GM21723 (cell line): ENCODE measurements around the gene EPC1.
"Not testable (repeated sequence)": the region's sequence is repeated elsewhere in the genome, so short reads cannot be mapped to it uniquely, and the experiment has no call there.

Experiments used
- ATAC-seq: cut with Tn5 transposase; IDR thresholded peaks from one replicate; pipeline ENCODE4 v1.9.1; 2021; ENCODE audit warnings: mild to moderate bottlenecking, moderate library complexity; ENCODE audit not compliant: unreplicated experiment

Gene EPC1, protein sequence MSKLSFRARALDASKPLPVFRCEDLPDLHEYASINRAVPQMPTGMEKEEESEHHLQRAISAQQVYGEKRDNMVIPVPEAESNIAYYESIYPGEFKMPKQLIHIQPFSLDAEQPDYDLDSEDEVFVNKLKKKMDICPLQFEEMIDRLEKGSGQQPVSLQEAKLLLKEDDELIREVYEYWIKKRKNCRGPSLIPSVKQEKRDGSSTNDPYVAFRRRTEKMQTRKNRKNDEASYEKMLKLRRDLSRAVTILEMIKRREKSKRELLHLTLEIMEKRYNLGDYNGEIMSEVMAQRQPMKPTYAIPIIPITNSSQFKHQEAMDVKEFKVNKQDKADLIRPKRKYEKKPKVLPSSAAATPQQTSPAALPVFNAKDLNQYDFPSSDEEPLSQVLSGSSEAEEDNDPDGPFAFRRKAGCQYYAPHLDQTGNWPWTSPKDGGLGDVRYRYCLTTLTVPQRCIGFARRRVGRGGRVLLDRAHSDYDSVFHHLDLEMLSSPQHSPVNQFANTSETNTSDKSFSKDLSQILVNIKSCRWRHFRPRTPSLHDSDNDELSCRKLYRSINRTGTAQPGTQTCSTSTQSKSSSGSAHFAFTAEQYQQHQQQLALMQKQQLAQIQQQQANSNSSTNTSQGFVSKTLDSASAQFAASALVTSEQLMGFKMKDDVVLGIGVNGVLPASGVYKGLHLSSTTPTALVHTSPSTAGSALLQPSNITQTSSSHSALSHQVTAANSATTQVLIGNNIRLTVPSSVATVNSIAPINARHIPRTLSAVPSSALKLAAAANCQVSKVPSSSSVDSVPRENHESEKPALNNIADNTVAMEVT

DNA sequence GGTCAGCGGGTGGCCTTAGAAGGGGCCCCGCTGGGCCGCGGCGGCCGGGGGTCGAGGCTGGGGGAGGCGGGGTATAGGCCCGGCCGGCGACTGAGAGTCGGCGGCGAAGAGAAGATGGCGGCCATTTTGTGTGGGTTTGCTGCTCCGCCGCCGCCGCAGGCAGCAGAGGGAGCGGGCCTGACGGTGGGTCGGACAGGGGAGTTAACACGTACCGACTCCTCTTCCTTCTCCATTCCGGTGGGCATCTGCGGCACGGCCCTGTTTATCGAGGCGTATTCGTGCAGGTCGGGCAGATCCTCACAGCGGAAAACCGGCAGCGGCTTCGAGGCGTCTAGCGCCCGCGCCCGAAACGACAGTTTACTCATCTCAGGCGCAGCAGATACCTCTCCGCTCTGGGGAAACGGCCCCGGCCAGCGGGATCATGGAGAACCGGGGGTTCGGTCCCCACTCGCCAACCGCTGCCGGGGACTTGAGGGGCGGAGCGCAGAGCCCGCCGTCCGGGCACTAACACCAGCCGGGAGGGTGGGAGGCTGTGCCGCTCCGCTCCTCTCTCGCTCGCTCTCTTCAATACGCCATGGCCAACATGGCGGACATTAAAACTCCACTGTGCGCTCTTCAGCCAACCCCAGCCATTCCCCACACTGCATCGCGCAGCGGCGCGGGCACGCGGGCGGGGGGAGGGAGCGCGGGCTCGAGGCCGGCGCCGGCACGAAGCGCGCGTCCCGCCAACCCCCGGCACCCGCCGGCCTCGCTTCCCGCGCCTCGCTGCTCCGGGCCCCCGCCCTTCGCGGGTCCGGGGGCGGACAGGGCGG lies at the start of gene EPC1:
TSS of gene EPC1 (minus strand) at position 608 of the 812 bp plus-strand sequence. CDS start at position 365, 243 bp downstream.
- ATAC-seq, result peak; percentile 70

DNA sequence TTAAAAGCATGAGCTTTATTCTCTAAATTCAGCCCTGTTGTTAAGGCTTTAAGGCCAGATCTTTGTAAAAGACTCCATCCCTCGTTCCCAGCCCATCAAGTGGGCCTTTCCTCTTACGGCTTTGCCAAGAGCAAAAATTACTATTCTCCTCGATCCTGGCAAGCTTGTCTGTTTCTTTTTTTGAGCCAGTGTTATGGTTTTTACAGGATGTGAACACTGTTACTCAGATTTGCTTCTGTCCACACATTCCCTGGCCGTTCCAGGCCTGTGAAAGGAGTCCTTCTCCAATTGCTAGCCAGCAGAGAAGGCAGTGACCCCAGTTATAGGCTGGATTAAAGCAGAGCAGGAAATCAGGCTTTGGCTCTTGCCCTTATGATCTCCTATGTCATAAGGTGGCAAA lies 47.0 kb upstream of the EPC1 start:
- ATAC-seq, result no peak

DNA sequence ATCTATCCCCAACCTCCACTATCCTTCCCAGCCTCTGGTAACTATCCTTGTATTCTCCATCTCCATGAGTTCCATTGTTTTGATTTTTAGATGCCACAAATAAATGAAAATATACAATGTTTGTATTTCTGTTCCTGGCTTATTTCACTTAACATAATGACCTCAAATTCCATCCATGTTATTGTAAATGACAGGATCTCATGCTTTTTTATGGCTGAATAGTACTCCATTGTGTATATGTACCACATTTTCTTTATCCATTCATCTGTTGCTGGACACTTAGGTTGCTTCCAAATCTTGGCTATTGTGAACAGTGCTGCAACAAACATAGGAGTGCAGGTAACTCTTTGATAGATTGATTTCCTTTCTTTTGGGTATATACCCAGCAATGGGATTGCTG lies 45.3 kb upstream of the EPC1 start:
- not testable (repeated sequence) for ATAC-seq

DNA sequence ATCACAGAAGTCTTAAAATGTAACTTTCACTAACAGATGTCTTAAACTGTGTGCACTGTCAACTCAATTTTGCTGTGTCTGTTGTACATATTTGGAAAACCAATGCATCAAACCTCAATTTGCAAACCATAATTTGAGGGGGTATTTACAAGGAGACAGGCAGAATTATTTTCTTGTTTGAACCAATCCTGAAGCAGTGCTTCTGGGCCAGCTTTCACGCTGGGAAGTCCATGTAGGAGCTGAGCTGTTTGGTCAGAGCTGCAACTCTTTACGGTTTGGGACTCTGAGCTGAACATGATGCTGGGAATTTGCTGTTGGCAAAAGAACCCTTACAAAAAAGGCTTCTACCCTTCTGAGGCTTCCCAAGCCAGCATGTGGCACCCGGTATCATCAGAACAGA lies 43.2 kb upstream of the EPC1 start:
- ATAC-seq, result no peak

DNA sequence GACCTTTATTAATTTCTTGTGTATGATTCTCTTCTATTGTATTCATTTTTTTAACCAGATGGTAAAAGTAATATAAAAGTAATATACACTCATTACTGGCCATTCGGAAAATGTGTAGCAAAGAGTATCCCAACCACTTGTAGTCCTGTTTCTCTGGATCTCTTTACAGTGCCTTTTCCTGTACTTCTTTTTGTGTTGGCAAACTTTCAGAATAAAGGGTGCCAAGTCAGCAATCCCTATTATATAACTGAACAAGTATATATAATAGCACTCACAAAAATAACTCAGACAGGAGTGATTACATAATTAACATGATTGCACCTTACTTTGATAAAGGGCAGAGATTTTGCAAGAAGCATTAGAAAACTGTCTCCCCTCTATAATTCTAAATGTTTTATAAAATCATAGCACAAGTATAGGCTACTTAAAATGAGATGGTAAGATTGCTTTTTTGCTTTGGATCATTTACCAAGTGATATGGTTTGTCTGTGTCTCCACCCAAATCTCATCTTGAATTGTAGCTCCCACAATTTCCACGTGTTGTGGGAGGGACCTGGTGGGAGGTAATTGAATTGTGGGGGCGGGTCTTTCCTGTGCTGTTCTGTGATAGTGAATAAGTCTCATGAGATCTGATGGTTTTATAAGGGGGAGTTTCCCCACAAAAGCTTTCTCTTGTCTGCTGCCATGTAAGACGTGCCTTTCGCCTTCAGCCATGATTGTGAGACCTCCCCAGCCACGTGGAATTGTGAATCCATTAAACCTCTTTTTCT lies 41.5 kb upstream of the EPC1 start:
- ATAC-seq, result no peak

DNA sequence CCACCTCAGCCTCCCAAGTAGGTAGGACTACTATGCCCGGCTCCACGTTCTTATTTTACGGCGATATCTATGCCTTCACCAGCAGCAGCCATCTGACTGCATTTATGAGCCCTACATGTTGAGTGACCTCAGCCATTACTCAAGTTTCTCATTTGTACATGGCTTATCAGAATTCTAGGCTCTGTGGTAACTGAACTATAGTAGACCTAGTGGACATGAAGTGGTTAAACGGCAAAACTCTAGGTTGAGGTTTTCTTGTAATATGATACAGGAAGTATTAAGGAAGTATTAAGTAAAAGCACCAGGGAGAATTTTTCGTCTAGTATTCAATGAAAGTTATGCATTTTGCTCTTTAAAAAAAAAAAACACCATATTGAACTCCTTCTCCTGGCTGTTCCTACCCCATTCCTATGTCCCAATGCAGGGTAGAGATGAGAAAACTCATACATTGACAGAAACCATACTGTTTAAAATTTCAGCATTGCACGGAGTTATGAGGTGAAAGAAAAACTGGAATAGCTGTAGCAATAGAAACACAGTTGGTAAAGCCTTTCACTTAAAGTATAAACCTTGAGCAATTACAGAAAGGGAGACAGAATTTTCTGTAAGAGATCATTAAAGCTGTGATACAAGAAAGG lies 39.8 kb upstream of the EPC1 start:
- ATAC-seq, result no peak

DNA sequence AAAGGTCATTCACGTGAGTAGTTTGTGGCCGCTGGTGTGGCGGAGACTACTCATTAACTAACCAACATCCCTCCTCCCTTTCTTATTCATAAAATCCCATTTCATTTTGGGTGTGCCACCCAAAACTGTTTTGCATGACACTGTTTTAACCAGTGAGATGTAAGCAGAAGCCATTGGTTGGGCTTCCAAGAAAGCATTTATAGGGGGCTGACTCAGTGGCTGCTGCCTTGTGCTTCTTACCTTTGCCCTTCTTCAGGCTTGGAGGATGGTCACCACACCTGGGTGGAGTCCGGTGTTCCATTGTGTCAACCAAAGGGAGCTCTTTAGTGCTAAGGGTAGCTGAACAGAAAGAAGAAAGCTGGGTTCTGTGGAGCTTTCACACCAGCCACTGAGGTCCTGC lies 37.2 kb upstream of the EPC1 start:
- no peak for ATAC-seq

DNA sequence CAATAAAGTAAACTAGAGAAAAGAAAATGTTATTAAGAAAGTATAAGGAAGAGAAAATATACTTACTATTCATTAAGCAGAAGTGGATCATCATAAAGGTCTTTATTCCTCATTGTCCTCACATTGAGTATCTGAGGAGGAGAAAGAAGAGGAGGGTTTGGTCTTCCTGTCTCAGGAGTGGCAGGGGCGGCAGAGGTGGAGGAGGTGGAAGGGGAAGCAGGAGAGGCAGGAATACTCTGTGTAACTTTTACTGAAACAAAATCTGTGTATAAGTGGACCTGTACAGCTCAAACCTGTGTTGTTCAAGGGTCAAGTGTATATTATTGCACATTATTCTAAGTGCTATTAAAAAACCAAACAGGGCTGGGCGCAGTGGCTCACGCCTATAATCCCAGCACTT lies 34.2 kb upstream of the EPC1 start:
- ATAC-seq, result no peak

DNA sequence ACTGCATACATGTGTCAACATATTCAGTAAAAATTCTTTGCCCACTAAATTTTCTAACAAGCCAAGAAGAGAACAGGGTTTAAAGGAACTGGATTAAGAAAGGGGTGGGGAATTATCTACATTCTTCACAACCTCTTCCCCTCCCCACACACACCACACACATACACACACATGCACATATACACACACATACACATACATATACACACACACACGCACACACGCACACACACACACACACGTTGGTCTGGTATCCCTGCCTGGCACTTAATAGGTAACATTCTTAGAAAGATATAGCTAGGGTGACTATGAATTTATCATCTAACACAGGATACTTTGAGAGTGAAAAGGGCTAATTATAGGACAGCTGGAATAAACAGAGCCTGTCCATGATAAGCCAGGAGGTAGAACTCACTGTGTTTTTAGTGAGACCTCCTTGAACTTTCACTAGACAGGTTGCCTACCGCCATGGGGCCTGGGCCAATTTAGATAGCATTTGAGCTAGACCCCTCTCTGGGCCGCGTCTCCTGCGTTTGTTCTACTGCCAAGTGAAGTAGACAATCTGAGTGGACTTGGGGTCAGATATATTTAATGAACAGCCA lies 33.1 kb upstream of the EPC1 start:
- no peak for ATAC-seq

DNA sequence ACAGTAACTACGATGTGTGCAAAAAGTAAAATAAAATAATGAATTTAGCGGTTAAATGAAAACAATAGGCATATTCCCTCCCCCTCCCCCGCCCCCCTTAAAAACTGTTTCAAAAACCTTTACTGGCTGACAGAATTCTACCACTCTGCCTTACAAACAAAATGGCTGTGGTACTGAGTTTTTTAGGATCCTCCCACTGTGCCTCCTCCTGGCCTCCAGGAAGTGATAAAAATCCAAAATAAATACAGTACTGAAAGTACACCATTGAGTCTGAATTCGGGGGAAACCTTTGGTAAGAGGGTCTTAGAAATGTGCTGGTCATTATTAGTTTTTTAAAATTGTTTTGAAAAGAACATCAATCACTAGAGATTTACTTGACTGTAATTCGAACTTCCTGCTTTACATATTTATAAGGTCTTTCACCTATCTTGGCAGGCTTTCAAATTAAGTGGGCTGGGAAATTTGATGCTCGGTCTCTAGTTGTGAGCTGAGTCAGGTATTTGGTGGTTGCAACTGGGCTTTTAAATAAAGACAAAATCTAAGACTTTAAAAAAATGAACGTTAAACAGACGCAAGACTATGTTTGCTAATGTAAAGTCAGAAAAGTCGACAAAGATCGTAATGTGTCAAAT lies 32.5 kb upstream of the EPC1 start:
- no peak for ATAC-seq

DNA sequence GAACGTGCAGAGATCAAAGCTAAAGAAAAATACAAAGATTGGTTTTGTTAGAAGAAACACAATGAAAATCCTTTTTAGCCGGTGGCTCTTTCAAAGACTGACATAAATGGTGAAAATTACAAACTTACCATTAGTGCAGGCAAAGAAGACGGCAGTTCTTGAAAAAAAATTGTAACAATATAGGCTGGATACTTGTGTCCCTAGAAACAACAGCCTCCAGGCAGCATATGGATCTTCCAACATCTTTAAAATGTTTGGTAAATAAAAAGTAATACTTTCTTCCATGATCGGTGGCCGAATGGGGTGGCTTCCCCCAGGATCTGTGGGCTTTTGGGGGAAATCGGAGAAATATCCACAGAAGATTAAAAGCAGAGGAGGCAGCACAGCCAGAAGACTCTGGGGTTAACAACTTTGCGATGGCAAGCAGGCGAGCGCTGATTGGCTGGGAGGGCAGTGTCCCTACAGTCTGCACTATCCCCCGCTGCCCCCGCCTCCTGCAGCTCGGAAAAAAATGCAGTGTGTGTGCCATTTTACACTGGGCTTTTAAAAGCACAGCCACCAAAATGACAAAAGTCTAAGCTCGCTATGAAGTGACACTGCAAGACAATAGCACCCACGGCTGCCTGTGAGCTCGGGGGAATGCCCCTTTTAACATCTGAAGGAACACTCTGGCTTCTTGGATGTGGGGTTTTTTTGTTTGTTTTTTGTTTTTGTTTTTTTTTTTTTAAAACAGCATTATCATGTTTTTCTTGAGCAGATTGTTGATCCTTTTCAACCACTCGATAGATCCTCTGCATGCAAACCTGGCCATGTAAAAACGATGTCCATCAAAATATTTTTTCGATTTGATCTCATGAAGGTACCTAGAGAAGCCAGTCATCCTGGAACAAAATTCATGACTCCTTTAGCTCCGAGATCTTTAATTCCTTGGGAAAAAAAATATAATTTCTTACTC lies 31.7 kb upstream of the EPC1 start:
- peak; percentile 91 for ATAC-seq

DNA sequence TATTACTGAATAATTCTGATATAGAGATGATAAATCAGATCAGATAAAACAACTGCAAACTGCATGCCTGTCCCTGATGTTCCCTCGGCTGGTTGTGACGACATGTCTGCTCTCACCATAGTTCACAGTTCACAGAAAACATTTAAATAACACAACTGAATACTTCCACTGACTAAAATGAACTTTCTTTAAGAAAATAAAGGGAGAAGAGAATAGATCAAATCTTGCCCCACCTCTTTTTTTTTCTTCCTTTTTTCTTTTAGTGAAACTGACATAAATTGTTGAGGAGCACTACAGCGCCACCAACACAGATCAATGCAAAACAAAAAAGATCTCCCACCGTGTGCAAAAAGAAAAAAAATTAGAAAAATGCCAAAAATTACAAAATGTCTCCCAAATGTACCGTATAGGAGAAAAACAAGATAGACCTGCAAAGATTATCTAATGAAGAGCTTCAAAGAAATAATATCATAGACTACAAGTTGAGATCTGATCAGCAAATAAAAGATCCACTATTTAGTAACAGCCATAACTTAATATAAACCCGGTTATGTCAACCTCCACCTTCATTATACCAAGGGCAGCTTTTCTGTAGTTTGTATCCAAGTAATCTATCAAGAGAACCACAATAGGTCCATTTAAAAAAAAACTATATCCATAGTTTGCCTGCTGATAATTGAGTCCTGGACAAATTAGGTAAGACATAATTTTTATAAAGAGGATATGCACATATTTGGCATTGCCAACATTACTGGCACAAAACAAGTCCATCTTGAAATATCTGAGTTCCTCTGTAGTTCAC lies 30.7 kb upstream of the EPC1 start:
- ATAC-seq, result peak; percentile 41

DNA sequence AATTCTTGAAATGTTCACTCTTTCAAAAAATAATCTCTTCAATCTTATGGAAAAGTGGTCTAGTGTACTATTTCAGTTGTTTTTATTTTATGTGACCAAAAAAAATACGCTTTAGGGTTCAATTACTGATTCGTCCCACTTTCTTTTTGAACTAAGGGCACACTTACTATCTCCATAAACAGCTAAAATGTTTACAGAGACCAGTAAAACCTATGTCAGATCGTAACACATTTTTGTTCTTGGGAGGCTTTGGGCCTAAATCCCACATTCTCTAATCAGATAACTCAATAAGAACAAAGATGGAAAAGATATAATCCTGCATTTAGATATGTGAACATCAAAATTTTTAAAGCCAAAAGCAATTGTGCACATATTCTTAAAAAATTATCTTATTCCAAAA lies 29.8 kb upstream of the EPC1 start:
- ATAC-seq, result no peak

DNA sequence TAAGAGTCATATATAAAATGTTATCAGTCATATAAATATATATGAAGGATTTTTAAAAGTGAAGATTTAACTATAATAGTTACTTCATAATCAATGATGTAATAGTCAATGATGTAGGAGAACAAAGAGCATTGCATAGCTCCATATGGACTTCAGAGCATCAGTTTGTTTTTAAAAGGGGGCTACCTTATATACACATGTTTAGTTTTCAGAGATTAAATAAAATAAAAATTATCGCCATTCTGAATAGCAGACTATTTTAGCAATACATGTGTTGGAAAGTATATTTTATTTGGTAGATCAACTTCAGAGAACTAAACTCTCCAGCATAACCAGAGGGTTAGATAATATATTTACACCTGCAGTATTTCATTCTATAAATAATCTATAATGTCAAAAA lies 29.1 kb upstream of the EPC1 start:
- ATAC-seq, result no peak

DNA sequence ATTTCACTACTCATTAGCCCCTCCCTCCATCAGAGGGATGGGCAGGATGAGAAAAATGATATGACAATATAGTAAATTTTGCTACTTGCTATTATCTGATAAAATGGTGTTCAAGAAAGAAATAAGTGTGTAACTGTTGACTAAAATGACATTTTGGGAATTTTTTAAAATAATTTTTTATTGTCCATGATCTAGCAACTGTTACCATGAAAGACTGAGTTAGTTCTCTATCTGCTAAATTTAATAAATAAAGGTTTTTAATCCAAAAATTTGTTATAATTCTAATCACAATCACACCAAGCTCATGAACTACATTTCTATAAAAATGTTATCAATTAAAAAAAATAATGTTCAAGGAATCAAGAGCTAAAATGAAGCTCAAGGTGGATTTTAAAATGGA lies 28.7 kb upstream of the EPC1 start:
- ATAC-seq, result no peak

DNA sequence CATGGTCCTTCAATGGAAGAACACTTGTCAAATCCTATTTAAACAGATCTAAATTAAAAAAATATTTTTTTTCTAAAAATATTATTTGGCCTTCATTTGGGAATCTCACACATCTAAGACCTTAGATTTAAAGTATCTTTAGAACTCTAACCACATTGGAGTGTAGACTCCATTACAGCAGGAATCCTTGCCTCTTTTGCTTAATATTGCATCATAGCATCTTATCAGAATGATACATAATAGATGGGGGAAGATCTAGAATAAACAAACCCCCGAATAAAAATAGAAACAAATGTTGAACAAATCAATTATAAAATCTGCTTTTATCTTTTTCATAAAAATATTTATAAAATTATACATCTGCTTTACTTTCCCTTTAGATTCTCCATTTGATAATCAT lies 27.6 kb upstream of the EPC1 start:
- no peak for ATAC-seq

DNA sequence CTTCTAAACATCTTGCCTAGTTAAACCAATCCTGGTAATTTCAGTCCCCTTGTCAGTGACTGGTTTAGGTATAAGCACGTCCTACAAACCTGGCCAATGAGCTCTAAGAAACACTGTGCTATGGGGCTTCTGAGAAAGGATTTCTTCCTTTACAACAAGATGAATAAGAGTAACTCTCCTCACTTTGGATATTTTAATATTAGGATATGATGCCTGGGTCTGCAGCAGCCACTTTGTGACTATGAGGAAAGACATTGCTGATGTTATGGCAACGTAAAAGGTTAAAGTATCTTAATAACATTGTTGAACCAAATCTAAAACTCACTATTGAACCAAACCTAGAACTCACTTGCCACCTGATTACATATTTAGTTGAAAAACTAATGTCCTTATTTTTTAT lies 26.5 kb upstream of the EPC1 start:
- ATAC-seq, result no peak
